GM12872 (cell line): ENCODE measurements around the gene CUX1.

Experiments used
- TF ChIP-seq, protein P1 (sequence below): IDR thresholded peaks from 3 replicates; pipeline ENCODE4 v1.5.1; 2011; ENCODE audit warnings: low read depth, mild to moderate bottlenecking, low read length, moderate library complexity; ENCODE audit not compliant: insufficient read depth

CUX1 gene

DNA sequence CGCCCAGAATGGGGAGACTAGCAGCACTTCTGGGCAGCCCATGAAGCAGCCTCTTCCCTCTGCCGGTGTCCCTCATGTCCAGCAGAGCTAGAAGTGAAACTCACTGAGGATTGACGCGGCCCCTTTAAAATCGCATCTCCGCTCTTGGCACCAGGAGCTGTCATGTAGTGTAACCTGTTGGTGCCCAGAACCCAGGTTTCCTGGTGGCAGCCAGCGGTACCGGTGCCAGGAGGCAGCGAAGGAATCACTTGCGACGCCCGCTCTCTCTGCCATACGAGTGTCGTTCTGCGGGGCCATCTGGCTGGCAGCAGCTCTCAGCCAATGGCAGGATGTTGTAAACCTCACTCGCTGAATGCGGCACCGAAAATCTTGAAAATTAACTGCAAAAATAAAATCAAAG, 82.7 kb downstream of the CUX1 start:
- TF ChIP-seq, protein P1, sequence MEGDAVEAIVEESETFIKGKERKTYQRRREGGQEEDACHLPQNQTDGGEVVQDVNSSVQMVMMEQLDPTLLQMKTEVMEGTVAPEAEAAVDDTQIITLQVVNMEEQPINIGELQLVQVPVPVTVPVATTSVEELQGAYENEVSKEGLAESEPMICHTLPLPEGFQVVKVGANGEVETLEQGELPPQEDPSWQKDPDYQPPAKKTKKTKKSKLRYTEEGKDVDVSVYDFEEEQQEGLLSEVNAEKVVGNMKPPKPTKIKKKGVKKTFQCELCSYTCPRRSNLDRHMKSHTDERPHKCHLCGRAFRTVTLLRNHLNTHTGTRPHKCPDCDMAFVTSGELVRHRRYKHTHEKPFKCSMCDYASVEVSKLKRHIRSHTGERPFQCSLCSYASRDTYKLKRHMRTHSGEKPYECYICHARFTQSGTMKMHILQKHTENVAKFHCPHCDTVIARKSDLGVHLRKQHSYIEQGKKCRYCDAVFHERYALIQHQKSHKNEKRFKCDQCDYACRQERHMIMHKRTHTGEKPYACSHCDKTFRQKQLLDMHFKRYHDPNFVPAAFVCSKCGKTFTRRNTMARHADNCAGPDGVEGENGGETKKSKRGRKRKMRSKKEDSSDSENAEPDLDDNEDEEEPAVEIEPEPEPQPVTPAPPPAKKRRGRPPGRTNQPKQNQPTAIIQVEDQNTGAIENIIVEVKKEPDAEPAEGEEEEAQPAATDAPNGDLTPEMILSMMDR = no peak

DNA sequence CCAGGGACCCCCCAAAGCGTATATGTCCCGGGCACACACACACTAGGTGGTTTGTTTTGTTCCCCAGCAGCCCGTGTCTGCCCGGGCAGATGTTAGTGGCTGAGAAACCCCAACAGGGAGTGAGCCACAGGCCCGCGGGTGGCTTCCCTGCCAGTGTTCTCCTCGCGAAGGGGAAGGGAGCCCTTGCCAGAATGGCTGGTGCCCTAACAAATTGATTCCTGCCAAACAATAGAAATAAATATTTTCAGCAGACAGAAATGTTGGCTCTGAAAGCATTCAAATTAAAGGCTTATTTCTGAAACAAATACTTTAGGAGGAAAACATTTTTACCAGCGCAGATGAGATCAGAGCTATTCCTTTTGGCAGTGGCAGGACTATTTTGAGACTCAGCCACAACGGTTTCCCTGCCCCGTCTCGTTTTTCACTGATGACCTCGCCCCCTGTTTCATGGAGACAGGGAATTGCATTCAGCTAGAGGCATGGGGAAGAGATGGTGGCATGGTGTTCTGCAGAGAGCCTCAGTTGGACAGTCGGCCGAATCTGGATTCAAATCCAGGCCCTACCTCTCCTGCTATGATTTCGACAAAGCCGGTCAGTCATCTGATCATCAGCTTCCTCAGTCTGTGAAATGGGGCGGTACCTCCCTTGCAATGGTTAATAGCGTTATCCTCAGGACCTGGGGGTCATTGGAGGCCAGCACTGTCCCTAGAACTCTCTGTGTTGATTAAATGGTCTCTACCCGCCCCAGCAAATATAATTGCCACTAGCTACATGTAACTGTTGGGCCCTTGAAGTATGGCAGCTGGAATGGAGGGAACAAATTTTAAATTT, 84.5 kb downstream of the CUX1 start:
- TF ChIP-seq, protein P1 = no peak

DNA sequence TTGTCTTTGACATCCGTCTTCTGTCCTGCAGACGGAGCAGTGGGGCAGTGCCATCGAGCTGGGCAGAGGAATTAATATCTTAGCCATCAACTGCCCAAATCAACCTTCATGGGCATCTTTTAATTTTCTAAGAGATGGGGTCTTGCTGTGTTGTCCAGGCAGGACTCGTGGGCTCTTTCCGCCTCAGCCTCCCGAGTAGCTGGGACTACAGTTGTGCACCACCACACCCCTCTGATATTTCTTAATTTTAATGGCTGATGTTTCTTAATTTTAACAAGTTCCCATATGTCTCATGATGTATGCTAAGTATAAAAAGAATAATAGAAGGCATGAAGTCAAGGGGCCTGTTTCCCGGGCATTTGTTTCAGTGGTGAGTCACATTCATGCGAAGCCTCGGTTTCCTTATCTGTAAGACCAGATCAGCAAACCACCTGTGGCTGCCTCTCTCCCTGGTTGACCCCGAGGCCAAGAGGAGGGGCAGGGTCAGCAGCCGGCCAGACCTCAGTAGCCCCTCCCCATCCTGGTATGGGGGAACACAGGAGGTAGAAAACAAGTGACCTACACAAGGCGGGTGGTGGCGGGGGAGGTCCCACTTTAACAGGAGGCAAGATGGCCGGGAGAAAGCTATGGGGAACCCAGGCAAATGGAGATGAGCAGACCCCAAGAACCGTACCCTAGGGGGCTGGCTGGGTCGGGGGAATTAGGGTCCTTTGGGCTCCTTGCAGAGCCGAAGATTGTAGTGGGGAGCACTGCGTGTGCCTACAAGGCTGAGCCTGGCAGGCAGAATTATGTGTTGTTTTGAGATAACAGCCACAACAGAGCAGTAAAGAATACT, 85.5 kb downstream of the CUX1 start:
- TF ChIP-seq, protein P1 = no peak

DNA sequence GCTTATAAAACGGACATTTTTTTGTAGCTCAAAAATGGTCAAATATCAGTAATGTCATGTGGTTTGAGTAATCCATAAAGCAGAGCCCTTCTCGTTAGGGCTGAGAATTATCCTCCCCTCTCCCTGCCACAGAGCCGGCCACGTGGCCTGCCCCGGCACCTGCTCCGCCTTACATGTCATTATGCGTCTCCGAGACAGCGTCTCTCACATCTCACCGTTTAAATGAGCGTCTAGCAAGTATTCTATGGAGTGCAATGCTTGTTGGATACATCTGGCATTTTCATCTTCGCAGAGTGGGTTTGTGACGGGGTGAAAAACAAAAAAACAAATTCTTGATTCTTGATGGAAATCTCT, 86.1 kb downstream of the CUX1 start:
- TF ChIP-seq, protein P1 = no peak

DNA sequence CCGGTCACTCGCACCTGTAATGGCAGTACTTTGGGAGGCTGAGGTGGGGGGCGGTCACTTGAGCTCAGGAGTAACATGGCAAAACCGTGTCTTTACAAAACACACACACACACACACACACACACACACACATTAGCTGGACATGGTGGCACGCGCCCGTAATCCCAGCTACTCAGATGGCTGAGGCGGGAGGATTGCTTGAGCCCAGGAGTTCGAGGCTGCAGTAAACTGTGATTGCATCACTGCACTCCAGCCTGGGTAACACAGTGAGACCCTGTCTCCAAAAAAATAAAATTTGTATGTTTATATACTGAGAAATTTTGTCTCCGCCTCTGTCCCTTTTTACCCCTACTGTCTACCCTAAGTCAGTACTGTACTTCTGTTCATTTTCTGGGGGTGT, 86.6 kb downstream of the CUX1 start:
- TF ChIP-seq, protein P1 = no peak

DNA sequence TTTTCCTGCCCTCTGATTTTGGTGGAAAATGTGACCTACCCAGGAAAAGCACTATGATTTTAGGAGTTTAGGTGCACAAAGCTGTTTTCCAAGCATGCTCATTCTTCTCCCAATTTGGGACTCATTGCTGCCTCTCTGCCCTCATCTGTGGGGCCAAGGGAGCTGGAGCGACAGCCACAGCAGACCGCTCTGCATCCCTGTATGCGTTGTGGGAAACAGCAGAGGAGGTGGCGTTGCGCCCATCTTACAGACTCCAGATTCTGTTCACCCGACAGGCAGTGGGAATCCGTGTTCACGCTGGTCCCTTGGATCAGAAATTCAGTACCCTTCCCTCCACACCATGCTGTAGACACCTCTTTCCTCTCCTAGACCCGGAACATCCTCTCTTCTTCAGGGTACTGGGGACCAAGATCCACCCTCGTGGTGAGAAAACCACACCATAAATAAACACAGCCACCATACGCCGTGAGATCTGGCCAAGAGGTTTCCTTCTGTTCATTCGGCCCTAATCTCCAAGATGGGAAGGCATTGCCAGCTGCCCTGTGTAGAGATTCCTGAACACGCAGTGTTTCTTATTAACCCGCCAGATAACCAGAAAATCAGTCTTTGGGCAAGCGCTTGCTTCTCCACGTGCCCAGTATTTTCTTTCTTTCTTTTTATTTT, 87.9 kb downstream of the CUX1 start:
- TF ChIP-seq, protein P1 = no peak

DNA sequence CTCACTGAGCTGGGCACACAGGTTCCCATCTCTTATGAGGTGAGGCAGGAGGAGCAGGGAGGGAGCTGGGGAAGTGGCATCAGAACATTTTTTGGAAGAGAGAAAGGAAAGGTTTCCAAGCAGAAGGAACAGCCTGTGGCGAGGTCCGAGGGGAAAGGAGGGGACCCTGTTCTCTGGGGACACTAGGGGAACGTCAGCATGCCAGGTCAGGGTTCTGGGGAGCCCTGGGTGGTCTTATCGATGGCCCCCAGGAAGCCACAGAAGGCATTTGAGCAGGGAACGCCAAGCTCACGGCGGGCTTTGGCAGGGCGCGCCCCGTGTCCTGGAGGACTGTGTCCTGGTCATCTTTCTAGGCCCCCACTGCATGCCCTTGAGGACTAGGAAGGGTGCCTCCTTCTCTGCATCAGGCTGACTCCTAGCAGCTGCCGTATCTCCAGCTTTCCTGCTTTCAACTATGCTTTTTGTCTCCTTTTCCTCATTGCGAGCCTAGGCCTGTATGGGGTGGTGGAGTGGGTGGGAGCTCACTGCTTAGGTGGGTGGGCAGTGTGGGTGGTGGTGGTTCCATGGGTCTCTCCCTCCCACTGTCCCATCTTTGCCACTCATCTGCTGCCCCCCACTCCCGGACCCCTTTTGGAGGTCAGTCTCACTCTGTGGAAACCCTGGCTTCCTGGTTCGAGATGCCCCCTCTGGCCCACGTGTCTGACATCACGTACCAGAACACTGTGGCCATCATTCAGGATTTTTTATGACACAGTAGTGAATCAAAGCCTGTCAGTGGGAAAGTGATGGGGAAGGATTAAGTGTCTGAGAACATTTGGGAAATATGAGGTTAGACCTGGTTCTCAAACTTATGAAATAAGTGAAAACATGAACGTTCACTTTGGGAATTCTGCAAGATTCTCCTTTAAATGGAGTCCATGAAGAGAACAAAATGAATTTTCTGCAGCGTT, 89.1 kb downstream of the CUX1 start:
- TF ChIP-seq, protein P1 = no peak
